Thyroid gland (tissue), 4 donors: ENCODE results near the gene EFCAB5.

Experiments
- POLR2A ChIP-seq, 2 donors: fragments of 450-650 bp; IDR thresholded peaks; one replicate each; pipeline ENCODE4 v1.6.1; 2017; ENCODE audit warnings: antibody characterized with exemption in 2 of 2, mild to moderate bottlenecking in 2 of 2, moderate library complexity in 1 of 2
- TF ChIP-seq, protein P1 (sequence below), 6 experiments: fragments of 200-600 bp in 3 of 6; fragments of 450-650 bp in 3 of 6; sonication (generic) in 3 of 6; IDR thresholded peaks; one replicate each; pipeline ENCODE4 v1.5.1; 2016 to 2019; ENCODE audit warnings: antibody characterized with exemption in 6 of 6, mild to moderate bottlenecking in 2 of 6, inconsistent platforms in 1 of 6, moderate library complexity in 1 of 6

DNA sequence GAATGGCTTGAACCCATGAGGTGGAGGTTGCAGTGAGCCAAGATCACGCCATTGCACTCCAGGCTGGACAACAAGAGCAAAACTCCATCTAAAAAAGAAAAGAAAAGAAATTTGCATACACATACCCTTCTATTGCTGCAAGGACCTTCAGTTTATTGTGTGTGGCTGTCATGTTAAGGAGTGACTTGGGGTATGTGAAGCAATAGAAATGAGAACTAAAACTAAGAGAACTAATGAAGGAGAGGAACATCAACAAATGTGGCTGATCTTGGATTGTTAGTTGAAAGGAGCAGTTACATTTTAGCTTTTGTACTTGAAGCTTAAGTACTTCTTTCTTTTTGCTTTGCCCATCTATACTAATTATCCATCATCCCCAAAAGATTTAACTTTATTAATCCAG, 162.5 kb downstream of the EFCAB5 start:
- no peak for TF ChIP-seq POLR2A (IDR thresholded peaks at IDR 0.05)
- TF ChIP-seq, protein P1, sequence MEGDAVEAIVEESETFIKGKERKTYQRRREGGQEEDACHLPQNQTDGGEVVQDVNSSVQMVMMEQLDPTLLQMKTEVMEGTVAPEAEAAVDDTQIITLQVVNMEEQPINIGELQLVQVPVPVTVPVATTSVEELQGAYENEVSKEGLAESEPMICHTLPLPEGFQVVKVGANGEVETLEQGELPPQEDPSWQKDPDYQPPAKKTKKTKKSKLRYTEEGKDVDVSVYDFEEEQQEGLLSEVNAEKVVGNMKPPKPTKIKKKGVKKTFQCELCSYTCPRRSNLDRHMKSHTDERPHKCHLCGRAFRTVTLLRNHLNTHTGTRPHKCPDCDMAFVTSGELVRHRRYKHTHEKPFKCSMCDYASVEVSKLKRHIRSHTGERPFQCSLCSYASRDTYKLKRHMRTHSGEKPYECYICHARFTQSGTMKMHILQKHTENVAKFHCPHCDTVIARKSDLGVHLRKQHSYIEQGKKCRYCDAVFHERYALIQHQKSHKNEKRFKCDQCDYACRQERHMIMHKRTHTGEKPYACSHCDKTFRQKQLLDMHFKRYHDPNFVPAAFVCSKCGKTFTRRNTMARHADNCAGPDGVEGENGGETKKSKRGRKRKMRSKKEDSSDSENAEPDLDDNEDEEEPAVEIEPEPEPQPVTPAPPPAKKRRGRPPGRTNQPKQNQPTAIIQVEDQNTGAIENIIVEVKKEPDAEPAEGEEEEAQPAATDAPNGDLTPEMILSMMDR (IDR thresholded peaks at IDR 0.05) = no peak
